ENCODE measurements around the gene SESN2. TPM values are rescaled to one million over a fixed set of nuclear protein-coding genes. Genes with fewer than 3 reads are reported as not detected.

SESN2 gene
- polyA plus RNA-seq, 2 of the 4 experiments (the other 2 are of a cell fraction), result 5.2 to 16.6 TPM

DNA sequence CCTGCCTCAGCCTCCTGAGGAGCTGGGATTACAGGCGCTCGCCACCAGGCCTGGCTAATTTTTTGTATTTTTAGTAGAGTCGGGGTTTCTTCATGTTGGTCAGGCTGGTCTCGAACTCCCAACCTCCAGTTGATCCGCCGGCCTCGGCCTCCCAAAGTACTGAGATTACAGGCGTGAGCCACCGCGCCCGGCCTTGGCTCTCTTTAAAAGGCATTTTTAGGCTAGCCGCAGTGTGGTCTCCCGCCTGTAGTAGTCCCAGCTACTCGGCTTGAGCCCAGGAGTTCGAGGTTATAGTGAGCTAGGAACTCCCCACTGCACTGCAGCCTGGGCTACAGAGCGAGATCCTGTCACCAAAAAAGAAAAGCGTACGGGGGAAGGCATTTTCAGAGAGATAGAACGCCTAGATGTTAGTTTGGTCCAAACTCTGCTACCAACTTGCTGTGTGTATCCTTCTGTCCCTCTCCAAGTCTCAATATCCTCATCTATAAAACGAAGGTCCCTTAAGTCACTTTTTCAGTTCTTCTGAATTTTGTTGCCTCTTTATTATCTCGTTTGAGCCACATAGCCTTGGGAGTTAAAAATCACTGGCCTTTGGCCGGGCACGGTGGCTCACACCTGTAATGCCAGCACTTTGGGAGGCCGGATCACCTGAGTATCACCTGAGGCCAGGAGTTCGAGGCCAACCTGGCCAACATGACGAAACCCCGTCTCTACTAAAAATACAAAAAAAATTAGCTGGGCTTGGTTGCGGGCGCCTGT is 70.3 kb downstream of the SESN2 start:
- Histone ChIP-seq H3K4me2 (peak overlapping the region; percentile 76), H3K9me3 (no peaks in the 10 kb centered on the region), H3K27ac (peak overlapping the region; percentile 94 to 95), H3K4me3 (peak overlapping the region; percentile 81), H3K4me1 (peaks cover 18% of the 10 kb centered on the region; the same call in 2 of the 3 replicates)
- POLR2A ChIA-PET, result interaction anchor here (0.6 to 1.8 kb wide), 21 partner anchors 8 to 319 kb away, joined by 3 to 15 read pairs (median 4); partner anchors contain the start of genes EYA3, PHACTR4, RCC1 and RNU11
- FAIRE-seq (no peak), DNase-seq (ENCODE audit: low read depth in 1 of 2, low spot score in 1 of 2) (peak in 1 of 2 experiments; percentile 30), ATAC-seq (peak; percentile 55 to 73; a peak in 3 of 6 replicates)
- CTCF ChIA-PET, result interaction anchor here (1.0 to 3.3 kb wide), 3 partner anchors 30 to 81 kb away, joined by 4 to 20 read pairs (median 10); no protein-coding TSS in a partner anchor
- 58% methylated on average over 18 of the region's 29 CpGs for WGBS (ENCODE audit: missing lambda C conversion rate)
- TF ChIP-seq CHD4 (IDR thresholded peaks at IDR 0.05; ENCODE audit: borderline replicate concordance), result no peak
- 0 out of 5 replicates have a peak, but pooled peaks of 1 of the 2 experiments have one; percentile 3 for TF ChIP-seq JUN (IDR thresholded peaks at IDR 0.05)
- TF ChIP-seq ATOH8 (CRISPR knock-in tag; IDR thresholded peaks at IDR 0.05; ENCODE audit: low read depth), result no peak
- TF ChIP-seq RCOR1 (IDR thresholded peaks at IDR 0.05; ENCODE audit: low read depth, low read length), result no peak
- TF ChIP-seq CBX2 (IDR thresholded peaks at IDR 0.05; ENCODE audit: borderline replicate concordance, low read depth), result no peak
- TF ChIP-seq MAZ (IDR thresholded peaks at IDR 0.05; ENCODE audit: borderline replicate concordance, low read depth, low read length), result no peak
- no peak for TF ChIP-seq ZC3H11A (IDR thresholded peaks at IDR 0.05)
- TF ChIP-seq SMC3 (IDR thresholded peaks at IDR 0.05), result no peak

Other genes with a start within 250 kb of the SESN2 start
- 9.3 and 11.7 TPM in 2 replicates for gene EYA3, start 170.9 kb upstream of the SESN2 start, polyA plus RNA-seq (2011; rRNA removed)
- gene EYA3, start 170.9 kb upstream of the SESN2 start, polyA plus RNA-seq (2017; fragmentation: RNase III; extraction: RNeasy Plus Mini Kit Qiagen cat#74134 plus additional on column Dnase treatment), result 5.3 to 6.2 TPM (median 5.7 TPM) in 3 replicates
- gene PTAFR, start 82.8 kb upstream of the SESN2 start, polyA plus RNA-seq (2011; rRNA removed), result 0.58 and 0.83 TPM in 2 replicates
- 0.17 to 0.24 TPM (median 0.17 TPM) in 3 replicates for gene PTAFR, start 82.8 kb upstream of the SESN2 start, polyA plus RNA-seq (2017; fragmentation: RNase III; extraction: RNeasy Plus Mini Kit Qiagen cat#74134 plus additional on column Dnase treatment)
- gene DNAJC8, start 26.5 kb upstream of the SESN2 start, polyA plus RNA-seq (2011; rRNA removed), result 67.0 and 93.7 TPM in 2 replicates
- gene DNAJC8, start 26.5 kb upstream of the SESN2 start, polyA plus RNA-seq (2017; fragmentation: RNase III; extraction: RNeasy Plus Mini Kit Qiagen cat#74134 plus additional on column Dnase treatment), result 81.7 to 87.3 TPM (median 81.8 TPM) in 3 replicates
- 102 and 178 TPM in 2 replicates for gene ATP5IF1, start 23.4 kb upstream of the SESN2 start, polyA plus RNA-seq (2011; rRNA removed)
- gene ATP5IF1, start 23.4 kb upstream of the SESN2 start, polyA plus RNA-seq (2017; fragmentation: RNase III; extraction: RNeasy Plus Mini Kit Qiagen cat#74134 plus additional on column Dnase treatment), result 229 to 240 TPM (median 234 TPM) in 3 replicates
- gene MED18, start 69.5 kb downstream of the SESN2 start, polyA plus RNA-seq (2011; rRNA removed), result 20.3 and 22.2 TPM in 2 replicates
- gene MED18, start 69.5 kb downstream of the SESN2 start, polyA plus RNA-seq (2017; fragmentation: RNase III; extraction: RNeasy Plus Mini Kit Qiagen cat#74134 plus additional on column Dnase treatment), result 13.7 to 15.4 TPM (median 14.5 TPM) in 3 replicates
- gene PHACTR4, start 110.2 kb downstream of the SESN2 start, polyA plus RNA-seq (2011; rRNA removed), result 17.4 and 32.1 TPM in 2 replicates
- 25.0 to 25.4 TPM (median 25.1 TPM) in 3 replicates for gene PHACTR4, start 110.2 kb downstream of the SESN2 start, polyA plus RNA-seq (2017; fragmentation: RNase III; extraction: RNeasy Plus Mini Kit Qiagen cat#74134 plus additional on column Dnase treatment)
- 42.1 and 52.1 TPM in 2 replicates for gene RCC1, start 246.5 kb downstream of the SESN2 start, polyA plus RNA-seq (2011; rRNA removed)
- 69.6 to 75.5 TPM (median 70.3 TPM) in 3 replicates for gene RCC1, start 246.5 kb downstream of the SESN2 start, polyA plus RNA-seq (2017; fragmentation: RNase III; extraction: RNeasy Plus Mini Kit Qiagen cat#74134 plus additional on column Dnase treatment)

All from A549 (cell line).